GM23248 (cell line): ENCODE data around the gene SIX4.

Experiments used
- EZH2 ChIP-seq: fragments of 200-600 bp; sonication (generic); IDR thresholded peaks from 2 replicates; pipeline ENCODE4 v1.6.1; 2018; ENCODE audit warnings: antibody characterized with exemption, mild to moderate bottlenecking; ENCODE audit not compliant: insufficient read depth, poor library complexity, severe bottlenecking
- EZH2phosphoT487 ChIP-seq: fragments of 200-600 bp; sonication (generic); IDR thresholded peaks from 2 replicates; pipeline ENCODE4 v1.6.1; 2018; ENCODE audit warnings: antibody characterized with exemption, moderate library complexity, mild to moderate bottlenecking, low read depth; ENCODE audit not compliant: insufficient read depth

- TF ChIP-seq EZH2 (no peak), EZH2phosphoT487 (no peak)
Observed at GRCh38 chr14:60734465-60735242, 10.5 kb upstream of the SIX4 start, which contains the start of gene MNAT1.
